SH-SY5Y (cell line): ENCODE results near the gene C19orf33.

Experiments
- GATA2 ChIP-seq: IDR thresholded peaks from 2 replicates; pipeline ENCODE4 v1.6.1; 2011; ENCODE audit warnings: mild to moderate bottlenecking, low read depth, low read length
- GATA3 ChIP-seq: IDR thresholded peaks from 2 replicates; pipeline ENCODE4 v1.6.1; 2011; ENCODE audit warnings: low read depth, mild to moderate bottlenecking, low read length, moderate library complexity

GRCh38 chr19:38336638-38337359 is 32.7 kb downstream of the C19orf33 start:
- no peak for TF ChIP-seq GATA2
- TF ChIP-seq GATA3 = no peak
